ENCODE results near the gene COL4A4. TPM values are rescaled to one million over a fixed set of nuclear protein-coding genes. Genes with fewer than 3 reads are reported as not detected.

Gene COL4A4
- total RNA-seq, 1 experiment from 2014 or later: 0.55 TPM

GRCh38 chr2:226953826-226954225 is 210.2 kb downstream of the COL4A4 start:
- TF ChIP-seq EZH2phosphoT487 (IDR thresholded peaks at IDR 0.05; ENCODE audit: borderline replicate concordance, low read length) (no peak), CTCF (conservative IDR thresholded peaks at IDR 0.05; ENCODE audit: low read depth, low read length) (no peak), EZH2 (IDR thresholded peaks at IDR 0.05; ENCODE audit: low read length, unreplicated experiment) (no peak)
- Histone ChIP-seq H3K4me2 (ENCODE audit: low read length) (no peak overlapping the region), H3K9me2 (replicated peaks; ENCODE audit: low read length) (no peaks in the 10 kb centered on the region), H3K27me3 (ENCODE audit: low read length) (no peaks in the 10 kb centered on the region), H3K9ac (ENCODE audit: low read length) (no peak overlapping the region), H3K4me1 (ENCODE audit: insufficient read depth, low read length) (no peaks in the 10 kb centered on the region), H3F3A (ENCODE audit: low read length, unreplicated experiment) (no peaks in the 10 kb centered on the region), H3K36me3 (ENCODE audit: low read depth, low read length) (no peaks in the 10 kb centered on the region), H3K9me3 (ENCODE audit: low read length) (no peaks in the 10 kb centered on the region), H4K20me1 (ENCODE audit: low read length) (no peaks in the 10 kb centered on the region), H3K27ac (ENCODE audit: low read length) (no peak overlapping the region), H2AFZ (ENCODE audit: low read length) (no peak overlapping the region), H3K79me2 (ENCODE audit: low read length) (no peaks in the 10 kb centered on the region), H3K4me3 (ENCODE audit: low read length) (no peak overlapping the region)
- intact Hi-C loops (cut with micrococcal nuclease): no loop called here
- POLR2A ChIA-PET (ENCODE audit: unreplicated experiment): no interaction called here
- no TSS peak for BruUV-seq (replicated peaks)
- no peak for DNase-seq
- ATAC-seq: no peak
- CTCF ChIA-PET: no interaction called here

GRCh38 chr2:226953206-226953605 is 210.8 kb downstream of the COL4A4 start:
- DNase-seq (no peak), ATAC-seq (no peak)
- intact Hi-C loops (cut with micrococcal nuclease): no loop called here
- H3K4me2 ChIP-seq (ENCODE audit: low read length): no peak overlapping the region
- no peaks in the 10 kb centered on the region for H3K9me2 ChIP-seq (replicated peaks; ENCODE audit: low read length)
- no TSS peak for BruUV-seq (replicated peaks)
- H3F3A ChIP-seq (ENCODE audit: low read length, unreplicated experiment): no peaks in the 10 kb centered on the region
- no peaks in the 10 kb centered on the region for H3K4me1 ChIP-seq (ENCODE audit: insufficient read depth, low read length)
- H3K79me2 ChIP-seq (ENCODE audit: low read length): no peaks in the 10 kb centered on the region
- H3K4me3 ChIP-seq (ENCODE audit: low read length): no peak overlapping the region
- ChIA-PET POLR2A (ENCODE audit: unreplicated experiment) (no interaction called here), CTCF (interaction anchor here (0.6 kb wide), 1 partner anchor 1775 kb away, joined by 3 read pairs; no protein-coding TSS in a partner anchor)
- no peaks in the 10 kb centered on the region for H3K9me3 ChIP-seq (ENCODE audit: low read length)
- no peak for TF ChIP-seq EZH2 (IDR thresholded peaks at IDR 0.05; ENCODE audit: low read length, unreplicated experiment)
- no peak for TF ChIP-seq CTCF (conservative IDR thresholded peaks at IDR 0.05; ENCODE audit: low read depth, low read length)
- no peak for TF ChIP-seq EZH2phosphoT487 (IDR thresholded peaks at IDR 0.05; ENCODE audit: borderline replicate concordance, low read length)
- no peaks in the 10 kb centered on the region for H3K36me3 ChIP-seq (ENCODE audit: low read depth, low read length)
- H3K27me3 ChIP-seq (ENCODE audit: low read length): no peaks in the 10 kb centered on the region
- no peaks in the 10 kb centered on the region for H4K20me1 ChIP-seq (ENCODE audit: low read length)
- no peak overlapping the region for H2AFZ ChIP-seq (ENCODE audit: low read length)
- no peak overlapping the region for H3K9ac ChIP-seq (ENCODE audit: low read length)
- no peak overlapping the region for H3K27ac ChIP-seq (ENCODE audit: low read length)

Other genes starting within 250 kb of the COL4A4 start
- gene COL4A3, start 419 bp upstream of the COL4A4 start, total RNA-seq (2014; rRNA removed): 0.73 and 0.86 TPM in 2 replicates
- gene MFF, start 161.0 kb upstream of the COL4A4 start, total RNA-seq (2014; rRNA removed): 85.6 and 103 TPM in 2 replicates
- gene TM4SF20, start 215.1 kb upstream of the COL4A4 start, total RNA-seq (2014; rRNA removed): not detected in 2 replicates
- not detected in 2 replicates for gene SCYGR1, start 223.7 kb upstream of the COL4A4 start, total RNA-seq (2014; rRNA removed)

All from PC-3 (cell line).